H1 (cell line): ENCODE results near the gene CGGBP1. TPM values are rescaled to one million over a fixed set of nuclear protein-coding genes. Genes with fewer than 3 reads are reported as not detected.

Experiments used
- CTCF ChIA-PET: fragments of 300-600 bp; sonication (Branson Sonifier 250); formaldehyde crosslinking; loops from one replicate; lab custom pipeline; 2021; ENCODE audit not compliant: partially characterized antibody; lab: Charles Lee
- POLR2A ChIA-PET: fragments of 300-600 bp; sonication (Branson Sonifier 250); formaldehyde crosslinking; loops from one replicate; lab custom pipeline; 2021; ENCODE audit warnings: inconsistent platforms; ENCODE audit not compliant: partially characterized antibody; lab: Charles Lee
- DNase-seq, 2 experiments: peaks; one replicate each; pipeline versions ENCODE4 v3.0.0 to v3.0.0-alpha.2; 2010 to 2022; ENCODE audit warnings: low spot score in 2 of 2, low read depth in 1 of 2, mixed read lengths in 1 of 2
- FAIRE-seq: peaks from 2 replicates; lab custom pipeline; 2011; peaks lifted over from hg19 to GRCh38; lab: Jason Lieb, UNC
- H2AFZ ChIP-seq: 2 replicates; pipeline ENCODE4 v1.8.1; 2012; ENCODE audit warnings: low read length, inconsistent platforms
- H2AK5ac ChIP-seq: 2 replicates; pipeline ENCODE4 v1.6.1; 2013; ENCODE audit warnings: low read depth, low read length
- H2BK120ac ChIP-seq: replicated peaks from 2 replicates; pipeline ENCODE3; 2013; ENCODE audit warnings: low read depth, low read length, inconsistent platforms
- H2BK12ac ChIP-seq: 2 replicates; pipeline ENCODE4 v1.6.1; 2013; ENCODE audit warnings: low read depth, low read length
- H2BK15ac ChIP-seq: 2 replicates; pipeline ENCODE4 v1.6.1; 2013; ENCODE audit warnings: low read length
- H2BK20ac ChIP-seq: 2 replicates; pipeline ENCODE4 v1.6.1; 2013; ENCODE audit warnings: low read length
- H2BK5ac ChIP-seq: 2 replicates; pipeline ENCODE4 v1.6.1; 2013; ENCODE audit warnings: low read depth, low read length
- H3K14ac ChIP-seq: 2 replicates; pipeline ENCODE4 v1.6.1; 2013; ENCODE audit warnings: inconsistent platforms; ENCODE audit not compliant: insufficient read length
- H3K18ac ChIP-seq: 2 replicates; pipeline ENCODE4 v1.6.1; 2013; ENCODE audit warnings: low read length; ENCODE audit errors: extremely low read depth
- H3K23ac ChIP-seq: 2 replicates; pipeline ENCODE4 v1.6.1; 2013; ENCODE audit warnings: inconsistent platforms; ENCODE audit not compliant: insufficient read length
- H3K23me2 ChIP-seq: 2 replicates; pipeline ENCODE4 v1.6.1; 2013; ENCODE audit warnings: low read depth, low read length
- H3K27ac ChIP-seq: 2 replicates; pipeline ENCODE4 v1.6.1; 2011; ENCODE audit warnings: low read depth, low read length, inconsistent platforms
- H3K27me3 ChIP-seq, 4 experiments: replicated peaks in 1 of 4; 1 replicate in 1 of 4; 2 replicates in 3 of 4; pipeline versions ENCODE4 v1.6.1 to v1.8.1; 2011 to 2013; ENCODE audit warnings: low read length in 3 of 4, mild to moderate bottlenecking in 3 of 4, inconsistent platforms in 2 of 4, mixed read lengths in 2 of 4, moderate library complexity in 1 of 4; ENCODE audit not compliant: control insufficient read depth in 3 of 4, insufficient read depth in 3 of 4; ENCODE audit errors: extremely low read depth in 1 of 4
- H3K36me3 ChIP-seq, 4 experiments: 2 replicates each; pipeline versions ENCODE4 v1.6.1 to v1.8.1; 2011 to 2013; ENCODE audit warnings: mild to moderate bottlenecking in 4 of 4, low read length in 3 of 4, moderate library complexity in 2 of 4, control low read depth in 1 of 4, inconsistent platforms in 1 of 4; ENCODE audit not compliant: insufficient read depth in 4 of 4, control insufficient read depth in 2 of 4
- H3K4ac ChIP-seq: replicated peaks from 2 replicates; pipeline ENCODE3; 2013; ENCODE audit warnings: low read length, low read depth, mixed read lengths, inconsistent platforms; ENCODE audit not compliant: insufficient read length
- H3K4me1 ChIP-seq, 4 experiments: replicated peaks in 1 of 4; 1 replicate in 1 of 4; 2 replicates in 3 of 4; pipeline versions ENCODE4 v1.6.1 to v1.8.1; 2011 to 2013; ENCODE audit warnings: low read length in 3 of 4, inconsistent platforms in 2 of 4, mixed read lengths in 1 of 4; ENCODE audit not compliant: insufficient read depth in 4 of 4, control insufficient read depth in 3 of 4
- H3K4me2 ChIP-seq, 2 experiments: 2 replicates each; pipeline versions ENCODE4 v1.6.1 to v1.8.1; 2011 to 2013; ENCODE audit warnings: low read depth in 2 of 2, low read length in 2 of 2, control low read depth in 1 of 2, inconsistent platforms in 1 of 2, mild to moderate bottlenecking in 1 of 2; ENCODE audit not compliant: insufficient read depth in 1 of 2
- H3K4me3 ChIP-seq, 4 experiments: fragments of 200-600, 300-600 bp in 1 of 4; sonication (generic), shearing (Covaris generic), sonication (Bioruptor Twin) in 1 of 4; 2 replicates each; pipeline versions ENCODE4 v1.5.1 to v1.8.1; 2011 to 2016; ENCODE audit warnings: low read length in 4 of 4, low read depth in 3 of 4, control low read depth in 2 of 4, inconsistent platforms in 2 of 4, mild to moderate bottlenecking in 2 of 4, mixed read lengths in 1 of 4, moderate library complexity in 1 of 4; ENCODE audit not compliant: insufficient read depth in 2 of 4; ENCODE audit errors: extremely low read depth in 1 of 4
- H3K56ac ChIP-seq: replicated peaks from 2 replicates; pipeline ENCODE3; 2013; ENCODE audit warnings: low read depth, mild to moderate bottlenecking, mixed read lengths, low read length, inconsistent platforms; ENCODE audit not compliant: insufficient read length
- H3K79me1 ChIP-seq: 2 replicates; pipeline ENCODE4 v1.6.1; 2013; ENCODE audit warnings: low read depth, low read length, control low read depth
- H3K79me2 ChIP-seq, 2 experiments: 2 replicates each; pipeline versions ENCODE4 v1.6.1 to v1.8.1; 2012 to 2013; ENCODE audit warnings: low read length in 2 of 2, mild to moderate bottlenecking in 2 of 2, inconsistent platforms in 1 of 2; ENCODE audit not compliant: insufficient read depth in 2 of 2, control insufficient read depth in 1 of 2
- H3K9ac ChIP-seq, 4 experiments: replicated peaks in 1 of 4; 1 replicate in 1 of 4; 2 replicates in 3 of 4; pipeline versions ENCODE4 v1.6.1 to v1.8.1; 2011 to 2013; ENCODE audit warnings: low read depth in 3 of 4, low read length in 3 of 4, control low read depth in 2 of 4, mild to moderate bottlenecking in 2 of 4, moderate library complexity in 2 of 4, inconsistent platforms in 1 of 4; ENCODE audit errors: extremely low read depth in 1 of 4
- H3K9me3 ChIP-seq, 2 experiments: 2 replicates each; pipeline versions ENCODE4 v1.6.1 to v1.8.1; 2012 to 2013; ENCODE audit warnings: mild to moderate bottlenecking in 2 of 2, moderate library complexity in 2 of 2, control low read depth in 1 of 2, inconsistent platforms in 1 of 2, low read depth in 1 of 2, low read length in 1 of 2, mixed read lengths in 1 of 2; ENCODE audit not compliant: insufficient read depth in 2 of 2
- H4K20me1 ChIP-seq, 2 experiments: replicated peaks in 1 of 2; 2 replicates each; pipeline versions ENCODE3 to v1.8.1; 2011 to 2013; ENCODE audit warnings: inconsistent platforms in 2 of 2, low read length in 2 of 2, mild to moderate bottlenecking in 1 of 2; ENCODE audit not compliant: insufficient read depth in 2 of 2, control insufficient read depth in 1 of 2
- H4K5ac ChIP-seq: 2 replicates; pipeline ENCODE4 v1.6.1; 2013; ENCODE audit warnings: low read length, low read depth, mixed read lengths, inconsistent platforms; ENCODE audit not compliant: insufficient read length
- H4K8ac ChIP-seq: 2 replicates; pipeline ENCODE4 v1.8.0; 2013; ENCODE audit warnings: mild to moderate bottlenecking, moderate library complexity, low read length, inconsistent platforms; ENCODE audit not compliant: insufficient read depth; ENCODE audit errors: extremely low read depth
- H4K91ac ChIP-seq: replicated peaks from 2 replicates; pipeline ENCODE3; 2013; ENCODE audit warnings: low read length, mixed read lengths, inconsistent platforms; ENCODE audit not compliant: insufficient read length
- EZH2 ChIP-seq: fragments of 200-600 bp; sonication (generic); IDR thresholded peaks from 2 replicates; pipeline ENCODE4 v1.7.1; 2012; ENCODE audit warnings: low read depth, mild to moderate bottlenecking, moderate library complexity, low read length, inconsistent platforms; ENCODE audit not compliant: severe bottlenecking
- SAP30 ChIP-seq: fragments of 300-600 bp; sonication (generic); IDR thresholded peaks from 2 replicates; pipeline ENCODE4 v1.7.1; 2012; ENCODE audit warnings: low read length, moderate library complexity, mild to moderate bottlenecking, inconsistent platforms; ENCODE audit not compliant: insufficient read depth, insufficient replicate concordance
- WGBS, 2 experiments: shearing (Covaris generic) in 1 of 2; methylation state at CpG; one replicate each; pipeline versions ENCODE4 v1.1.6 to v1.1.7; 2013 to 2015; ENCODE audit warnings: low lambda C conversion rate in 2 of 2, mixed read lengths in 2 of 2, inconsistent platforms in 1 of 2, low coverage in 1 of 2, missing lambda C conversion rate in 1 of 2; ENCODE audit not compliant: insufficient replicate concordance in 2 of 2, insufficient coverage in 1 of 2, insufficient read length in 1 of 2; ENCODE audit errors: extremely low coverage in 1 of 2, missing lambda C conversion rate in 1 of 2; 5-methylcytosine and 5-hydroxymethylcytosine counted together
- polyA plus RNA-seq, 7 experiments: library from polyadenylated mRNA; depleted of rRNA in 3 of 7; stranded (reverse) in 5 of 7; unstranded in 2 of 7; fragments of >200 nt in 5 of 7; fragments of 200-250 nt in 2 of 7; gene quantifications; 1 replicate in 5 of 7; 2 replicates in 1 of 7; 4 replicates in 1 of 7; pipeline versions ENCODE4 v1.2.1 to v1.2.3, GENCODE V29; 2011 to 2013; ENCODE audit warnings: missing spikeins in 2 of 7, mixed read lengths in 2 of 7
- total RNA-seq: library from RNA; stranded (reverse); fragmentation: NEBNext Ultra II Directional; extraction: Animal tissue kit (Norgen Biotek cat#: 25700); gene quantifications from 2 replicates; pipeline ENCODE4 v1.2.1, GENCODE V29; 2021

CGGBP1 gene
- total and polyA plus RNA-seq, 2 of the 8 experiments (the other 6 are each of a cell fraction or from before 2014, with no cell fraction given): 22.9 to 61.4 TPM

DNA sequence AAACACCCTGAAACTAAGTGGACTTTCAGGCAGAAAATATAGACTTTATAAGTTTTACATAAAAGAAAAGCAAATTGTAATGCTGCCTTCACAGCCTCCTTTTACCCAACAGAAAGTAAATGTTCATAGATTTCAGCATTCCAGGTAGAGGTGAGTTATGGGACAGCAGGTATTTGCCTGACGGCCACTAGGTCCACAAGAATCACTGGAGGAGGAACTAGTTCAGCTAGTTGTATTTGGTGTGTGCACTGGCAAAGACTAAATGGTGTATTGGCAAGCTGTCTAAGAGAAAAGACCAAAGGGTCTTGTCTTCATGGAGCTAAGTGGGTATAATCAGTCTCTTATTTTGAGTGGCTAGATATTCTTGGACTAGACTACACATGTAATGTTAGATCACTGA lies 34.5 kb upstream of the CGGBP1 start:
- no peak overlapping the region for H3K9ac ChIP-seq
- H3K4me2 ChIP-seq: no peak overlapping the region
- H3K56ac ChIP-seq: no peak overlapping the region
- no peak overlapping the region for H2AK5ac ChIP-seq
- no peak overlapping the region for H2BK20ac ChIP-seq
- no peak overlapping the region for H2BK120ac ChIP-seq
- CTCF ChIA-PET: interaction anchor here (1.4 kb wide), 1 partner anchor 20 kb away, joined by 4 read pairs; no protein-coding TSS in a partner anchor
- H4K8ac ChIP-seq: no peak overlapping the region
- no peak for TF ChIP-seq SAP30
- TF ChIP-seq EZH2: no peak
- TF ChIP-seq, all 59 proteins: peak for 0
- no peak overlapping the region for H3K4ac ChIP-seq
- 90% methylated on average over 1 of the region's 1 CpG; no CpG with 5 or more reads in 1 of the 2 experiments for WGBS, 2 experiments
- POLR2A ChIA-PET: no interaction called here
- no peak for DNase-seq
- H3K9me3 ChIP-seq: no peaks in the 10 kb centered on the region
- H4K5ac ChIP-seq: no peak overlapping the region
- peaks cover 0 to 3% of the 10 kb centered on the region in 2 experiments; a peak in 2 of 4 replicates for H3K79me2 ChIP-seq
- no peak overlapping the region for H3K14ac ChIP-seq
- peaks cover 0 to 1% of the 10 kb centered on the region in 2 experiments for H4K20me1 ChIP-seq
- H3K79me1 ChIP-seq: no peaks in the 10 kb centered on the region
- no peaks in the 10 kb centered on the region for H3K27me3 ChIP-seq
- no peak for FAIRE-seq
- H3K4me1 ChIP-seq: no peaks in the 10 kb centered on the region
- no peak overlapping the region for H2BK12ac ChIP-seq
- H2AFZ ChIP-seq: no peak overlapping the region
- H3K23ac ChIP-seq: no peak overlapping the region
- H4K91ac ChIP-seq: no peak overlapping the region
- H3K27ac ChIP-seq: no peak overlapping the region
- H3K36me3 ChIP-seq: peaks cover 0 to 3% (median 0%) of the 10 kb centered on the region in 4 experiments; a peak in 2 of 8 replicates
- H3K4me3 ChIP-seq: no peak overlapping the region
- no peak overlapping the region for H3K18ac ChIP-seq
- no peak overlapping the region for H2BK5ac ChIP-seq
- no peaks in the 10 kb centered on the region for H3K23me2 ChIP-seq
- H2BK15ac ChIP-seq: no peak overlapping the region
